ENCODE data around the gene DST. TPM values are rescaled to one million over a fixed set of nuclear protein-coding genes. Genes with fewer than 3 reads are reported as not detected.

The DST gene
- polyA plus RNA-seq, 1 experiment, result 80.6 TPM

- CTCF ChIA-PET, result interaction anchor here (1.2 to 1.5 kb wide), 4 partner anchors 8 to 183 kb away, joined by 3 read pairs; no protein-coding TSS in a partner anchor
- no peak for TF ChIP-seq CTCF (IDR thresholded peaks at IDR 0.05; ENCODE audit: insufficient read depth, low read depth, low read length)
- Histone ChIP-seq H3K36me3 (ENCODE audit: control insufficient read depth, insufficient read depth, low read length) (no peaks in the 10 kb centered on the region), H3K4me3 (ENCODE audit: low read depth, low read length) (peak overlapping the region; percentile 59), H3K27me3 (ENCODE audit: control insufficient read depth, insufficient read depth, low read length) (no peaks in the 10 kb centered on the region)
- POLR2A ChIA-PET, result no interaction called here
- no peak for DNase-seq (ENCODE audit: low read depth)
Measured at GRCh38 chr6:56540232-56541029, 102.3 kb downstream of the DST start.

- CTCF ChIA-PET, result interaction anchor here (0.8 to 1.4 kb wide), 4 partner anchors 8 to 94 kb away, joined by 3 read pairs; no protein-coding TSS in a partner anchor
- Histone ChIP-seq H3K27me3 (ENCODE audit: control insufficient read depth, insufficient read depth, low read length) (no peaks in the 10 kb centered on the region), H3K4me3 (ENCODE audit: low read depth, low read length) (peak overlapping the region; percentile 59), H3K36me3 (ENCODE audit: control insufficient read depth, insufficient read depth, low read length) (0 out of 2 replicates have a peak, but pooled peaks cover 1% of the 10 kb centered on the region)
- POLR2A ChIA-PET, result no interaction called here
- DNase-seq (ENCODE audit: low read depth), result no peak
- TF ChIP-seq CTCF (IDR thresholded peaks at IDR 0.05; ENCODE audit: insufficient read depth, low read depth, low read length), result no peak
Measured at GRCh38 chr6:56539527-56540105, 103.1 kb downstream of the DST start.

- DNase-seq (ENCODE audit: low read depth), result no peak
- POLR2A ChIA-PET, result no interaction called here
- no peak for TF ChIP-seq CTCF (IDR thresholded peaks at IDR 0.05; ENCODE audit: insufficient read depth, low read depth, low read length)
- Histone ChIP-seq H3K4me3 (ENCODE audit: low read depth, low read length) (peak overlapping the region; percentile 6; the same call in 1 of the 2 replicates), H3K27me3 (ENCODE audit: control insufficient read depth, insufficient read depth, low read length) (no peaks in the 10 kb centered on the region), H3K36me3 (ENCODE audit: control insufficient read depth, insufficient read depth, low read length) (0 out of 2 replicates have a peak, but pooled peaks cover 1% of the 10 kb centered on the region)
- CTCF ChIA-PET, result interaction anchor here (0.8 to 1.4 kb wide), 3 partner anchors 7 to 95 kb away, joined by 3 read pairs; no protein-coding TSS in a partner anchor
Measured at GRCh38 chr6:56538851-56539250, 103.8 kb downstream of the DST start.

GRCh38 chr6:56537223-56537770, 105.4 kb downstream of the DST start:
- 0 out of 2 replicates have a peak, but pooled peaks cover 1% of the 10 kb centered on the region for H3K36me3 ChIP-seq (ENCODE audit: control insufficient read depth, insufficient read depth, low read length)
- DNase-seq (ENCODE audit: low read depth), result no peak
- ChIA-PET POLR2A (no interaction called here), CTCF (no interaction called here)
- no peak overlapping the region for H3K4me3 ChIP-seq (ENCODE audit: low read depth, low read length)
- H3K27me3 ChIP-seq (ENCODE audit: control insufficient read depth, insufficient read depth, low read length), result no peaks in the 10 kb centered on the region
- no peak for TF ChIP-seq CTCF (IDR thresholded peaks at IDR 0.05; ENCODE audit: insufficient read depth, low read depth, low read length)

GRCh38 chr6:56536536-56536935, 106.2 kb downstream of the DST start:
- ChIA-PET POLR2A (no interaction called here), CTCF (no interaction called here)

More at GRCh38 chr6:56536536-56536935, 106.2 kb downstream of the DST start:
- DNase-seq (ENCODE audit: low read depth), result no peak
- no peak for TF ChIP-seq CTCF (IDR thresholded peaks at IDR 0.05; ENCODE audit: insufficient read depth, low read depth, low read length)
- Histone ChIP-seq H3K36me3 (ENCODE audit: control insufficient read depth, insufficient read depth, low read length) (peaks cover 3% of the 10 kb centered on the region), H3K4me3 (ENCODE audit: low read depth, low read length) (no peak overlapping the region), H3K27me3 (ENCODE audit: control insufficient read depth, insufficient read depth, low read length) (no peaks in the 10 kb centered on the region)
